ENCODE measurements around the gene TMEFF1.

- no peak for TF ChIP-seq CTCF (IDR thresholded peaks at IDR 0.05; ENCODE audit: insufficient read depth, low read length, poor library complexity, severe bottlenecking)
- no peak for TF ChIP-seq EZH2phosphoT487 (conservative IDR thresholded peaks at IDR 0.05; ENCODE audit: low read length)
Measured at GRCh38 chr9:100468041-100468440, 4.9 kb upstream of the TMEFF1 start.

Data from SU-DHL-6 (cell line).